K562 (cell line): ENCODE data around the gene CMIP. TPM values are rescaled to one million over a fixed set of nuclear protein-coding genes. Genes with fewer than 3 reads are reported as not detected.

Experiments used
- CCAR2 ChIP-seq: fragments of 200-400 bp; formaldehyde crosslinking; IDR thresholded peaks from 2 replicates; pipeline ENCODE4 v1.6.1; 2017; ENCODE audit warnings: mild to moderate bottlenecking, low read depth, low read length
- DACH1 ChIP-seq: fragments of 450-650 bp; IDR thresholded peaks from 2 replicates; pipeline ENCODE4 v1.6.1; 2018; ENCODE audit not compliant: partially characterized antibody
- ETS2 ChIP-seq: IDR thresholded peaks from 2 replicates; pipeline ENCODE4 v1.6.1; 2016; ENCODE audit warnings: borderline replicate concordance, missing genetic modification characterization, mild to moderate bottlenecking, moderate library complexity, missing compliant biosample characterization; ENCODE audit not compliant: poor library complexity, severe bottlenecking
- FOXA3 ChIP-seq, 2 experiments: fragments of 450-650 bp in 1 of 2; sonication (generic) in 1 of 2; formaldehyde crosslinking; IDR thresholded peaks in 1 of 2; conservative IDR thresholded peaks in 1 of 2; 2 replicates each; pipeline versions ENCODE4 v1.4.0 to v1.8.0; 2020 to 2022; ENCODE audit warnings: mild to moderate bottlenecking in 2 of 2, missing genetic modification reagents in 1 of 2
- HCFC1 ChIP-seq: IDR thresholded peaks from 2 replicates; pipeline ENCODE4 v1.6.1; 2012; ENCODE audit warnings: low read depth, low read length, improper control_type of control experiment
- HDGF ChIP-seq: fragments of 450-650 bp; IDR thresholded peaks from 2 replicates; pipeline ENCODE4 v1.6.1; 2016
- HEY1 ChIP-seq: fragments of 250-450 bp; sonication (Bioruptor Pico); IDR thresholded peaks from 2 replicates; pipeline ENCODE4 v1.5.0; 2020; ENCODE audit warnings: mild to moderate bottlenecking, moderate library complexity, borderline replicate concordance
- MECOM ChIP-seq: fragments of 250-450 bp; sonication (Bioruptor Pico); IDR thresholded peaks from 2 replicates; pipeline ENCODE4 v1.8.0; 2022; ENCODE audit warnings: inconsistent platforms
- MEF2D ChIP-seq: conservative IDR thresholded peaks from 2 replicates; pipeline ENCODE4 v1.6.1; 2016; ENCODE audit warnings: low read depth, missing genetic modification characterization, missing compliant biosample characterization
- NFE2L1 ChIP-seq: fragments of 450-650 bp; IDR thresholded peaks from 2 replicates; pipeline ENCODE4 v1.6.1; 2016; ENCODE audit warnings: missing genetic modification characterization, low read depth, mild to moderate bottlenecking, missing compliant biosample characterization, moderate library complexity, borderline replicate concordance
- PRMT5 ChIP-seq: sonication (generic); formaldehyde crosslinking; IDR thresholded peaks from 2 replicates; pipeline ENCODE4 v1.5.0; 2020; ENCODE audit warnings: missing genetic modification reagents
- RFX5 ChIP-seq: IDR thresholded peaks from 2 replicates; pipeline ENCODE4 v1.6.1; 2011; ENCODE audit warnings: low read depth, mild to moderate bottlenecking, improper control_type of control experiment, low read length
- RHOXF2B ChIP-seq: fragments of 250-450 bp; sonication (Bioruptor Pico); conservative IDR thresholded peaks from 2 replicates; pipeline ENCODE4 v1.5.1; 2021
- TBP ChIP-seq: optimal IDR thresholded peaks from 2 replicates; pipeline ENCODE3; 2011; ENCODE audit warnings: low read depth, low read length, improper control_type of control experiment
- ZNF124 ChIP-seq: sonication (generic); formaldehyde crosslinking; IDR thresholded peaks from 2 replicates; pipeline ENCODE4 v1.8.1; 2022; ENCODE audit warnings: missing genetic modification reagents
- ZNF212 ChIP-seq: fragments of 450-650 bp; formaldehyde crosslinking; IDR thresholded peaks from 2 replicates; pipeline ENCODE4 v1.4.0; 2020; ENCODE audit warnings: mild to moderate bottlenecking
- ZNF507 ChIP-seq: conservative IDR thresholded peaks from 2 replicates; pipeline ENCODE4 v1.6.1; 2017; ENCODE audit warnings: missing genetic modification characterization, missing compliant biosample characterization
- ZNF766 ChIP-seq: fragments of 200-800 bp; sonication (Bioruptor generic); conservative IDR thresholded peaks from 2 replicates; pipeline ENCODE4 v1.6.1; 2016; ENCODE audit warnings: missing genetic modification characterization, missing compliant biosample characterization
- polyA plus RNA-seq, 8 experiments: library from polyadenylated mRNA; depleted of rRNA in 4 of 8; stranded (reverse) in 5 of 8; unstranded in 3 of 8; fragments of >200 nt; fragmentation: Nextera tagmentation in 2 of 8; fragmentation: Illumina TruSeq in 1 of 8; extraction: Ambion mirVana in 2 of 8; extraction: Trizol in 1 of 8; gene quantifications; 2 replicates each; pipeline versions ENCODE4 v1.2.1 to v1.2.3, GENCODE V29; 2011 to 2014; ENCODE audit warnings: inconsistent platforms in 1 of 8, missing spikeins in 1 of 8
- total RNA-seq, 7 experiments: library from RNA; depleted of rRNA in 6 of 7; stranded (reverse); fragments of >200 nt in 6 of 7; fragmentation: Illumina TruSeq in 2 of 7; extraction: Trizol in 2 of 7; gene quantifications; 2 replicates each; pipeline versions ENCODE4 v1.2.1 to v1.2.3, GENCODE V29; 2011 to 2021; ENCODE audit warnings: low replicate concordance in 1 of 7
- TF ChIP-seq, protein P1 (sequence below): fragments of 450-650 bp; IDR thresholded peaks from 2 replicates; pipeline ENCODE4 v1.6.1; 2016; ENCODE audit warnings: low read depth

The CMIP gene
- total and polyA plus RNA-seq, 9 of the 15 experiments (the other 6 are each of a cell fraction or from before 2014, with no cell fraction given) = 0.94 to 82.5 (median 10.3) TPM

GRCh38 chr16:81495321-81496234 is 51.0 kb downstream of the CMIP start (continued):
- TF ChIP-seq, protein P1, sequence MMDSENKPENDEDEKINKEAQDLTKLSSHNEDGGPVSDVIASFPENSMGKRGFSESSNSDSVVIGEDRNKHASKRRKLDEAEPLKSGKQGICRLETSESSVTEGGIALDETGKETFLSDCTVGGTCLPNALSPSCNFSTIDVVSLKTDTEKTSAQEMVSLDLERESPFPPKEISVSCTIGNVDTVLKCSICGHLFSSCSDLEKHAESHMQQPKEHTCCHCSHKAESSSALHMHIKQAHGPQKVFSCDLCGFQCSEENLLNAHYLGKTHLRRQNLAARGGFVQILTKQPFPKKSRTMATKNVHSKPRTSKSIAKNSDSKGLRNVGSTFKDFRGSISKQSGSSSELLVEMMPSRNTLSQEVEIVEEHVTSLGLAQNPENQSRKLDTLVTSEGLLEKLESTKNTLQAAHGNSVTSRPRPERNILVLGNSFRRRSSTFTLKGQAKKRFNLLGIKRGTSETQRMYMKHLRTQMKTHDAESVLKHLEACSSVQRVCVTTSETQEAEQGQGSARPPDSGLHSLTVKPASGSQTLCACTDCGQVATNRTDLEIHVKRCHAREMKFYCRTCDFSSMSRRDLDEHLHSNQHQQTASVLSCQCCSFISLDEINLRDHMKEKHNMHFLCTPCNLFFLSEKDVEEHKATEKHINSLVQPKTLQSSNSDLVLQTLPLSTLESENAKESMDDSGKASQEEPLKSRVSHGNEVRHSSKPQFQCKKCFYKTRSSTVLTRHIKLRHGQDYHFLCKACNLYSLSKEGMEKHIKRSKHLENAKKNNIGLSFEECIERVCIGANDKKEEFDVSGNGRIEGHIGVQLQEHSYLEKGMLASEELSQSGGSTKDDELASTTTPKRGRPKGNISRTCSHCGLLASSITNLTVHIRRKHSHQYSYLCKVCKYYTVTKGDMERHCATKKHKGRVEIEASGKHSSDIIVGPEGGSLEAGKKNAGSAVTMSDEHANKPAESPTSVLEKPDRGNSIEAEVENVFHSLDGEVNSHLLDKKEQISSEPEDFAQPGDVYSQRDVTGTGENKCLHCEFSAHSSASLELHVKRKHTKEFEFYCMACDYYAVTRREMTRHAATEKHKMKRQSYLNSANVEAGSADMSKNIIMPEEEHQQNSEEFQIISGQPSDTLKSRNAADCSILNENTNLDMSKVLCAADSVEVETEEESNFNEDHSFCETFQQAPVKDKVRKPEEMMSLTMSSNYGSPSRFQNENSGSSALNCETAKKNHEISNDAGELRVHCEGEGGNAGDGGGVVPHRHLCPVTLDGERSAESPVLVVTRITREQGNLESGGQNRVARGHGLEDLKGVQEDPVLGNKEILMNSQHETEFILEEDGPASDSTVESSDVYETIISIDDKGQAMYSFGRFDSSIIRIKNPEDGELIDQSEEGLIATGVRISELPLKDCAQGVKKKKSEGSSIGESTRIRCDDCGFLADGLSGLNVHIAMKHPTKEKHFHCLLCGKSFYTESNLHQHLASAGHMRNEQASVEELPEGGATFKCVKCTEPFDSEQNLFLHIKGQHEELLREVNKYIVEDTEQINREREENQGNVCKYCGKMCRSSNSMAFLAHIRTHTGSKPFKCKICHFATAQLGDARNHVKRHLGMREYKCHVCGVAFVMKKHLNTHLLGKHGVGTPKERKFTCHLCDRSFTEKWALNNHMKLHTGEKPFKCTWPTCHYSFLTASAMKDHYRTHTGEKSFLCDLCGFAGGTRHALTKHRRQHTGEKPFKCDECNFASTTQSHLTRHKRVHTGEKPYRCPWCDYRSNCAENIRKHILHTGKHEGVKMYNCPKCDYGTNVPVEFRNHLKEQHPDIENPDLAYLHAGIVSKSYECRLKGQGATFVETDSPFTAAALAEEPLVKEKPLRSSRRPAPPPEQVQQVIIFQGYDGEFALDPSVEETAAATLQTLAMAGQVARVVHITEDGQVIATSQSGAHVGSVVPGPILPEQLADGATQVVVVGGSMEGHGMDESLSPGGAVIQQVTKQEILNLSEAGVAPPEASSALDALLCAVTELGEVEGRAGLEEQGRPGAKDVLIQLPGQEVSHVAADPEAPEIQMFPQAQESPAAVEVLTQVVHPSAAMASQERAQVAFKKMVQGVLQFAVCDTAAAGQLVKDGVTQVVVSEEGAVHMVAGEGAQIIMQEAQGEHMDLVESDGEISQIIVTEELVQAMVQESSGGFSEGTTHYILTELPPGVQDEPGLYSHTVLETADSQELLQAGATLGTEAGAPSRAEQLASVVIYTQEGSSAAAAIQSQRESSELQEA = no peak
- no peak for TF ChIP-seq ZNF507 (tag)
- TF ChIP-seq ETS2 = peak; percentile 88
- TF ChIP-seq FOXA3 (CRISPR knock-in tag; conservative IDR thresholded peaks at IDR 0.05 in 1 of 2, IDR thresholded peaks at IDR 0.05 in 1 of 2) = peak in 1 of 2 experiments; percentile 74; a peak in 2 of 4 replicates
- no peak for TF ChIP-seq PRMT5 (CRISPR knock-in tag)
- no peak for TF ChIP-seq ZNF124 (CRISPR knock-in tag)
- TF ChIP-seq HCFC1 = peak; percentile 58
- TF ChIP-seq RFX5 = no peak
- TF ChIP-seq HDGF = peak; percentile 99
- TF ChIP-seq MEF2D (tag) = peak; percentile 71
- no peak for TF ChIP-seq RHOXF2B (CRISPR knock-in tag)
- peak; percentile 96 for TF ChIP-seq MECOM (CRISPR knock-in tag)
- no peak for TF ChIP-seq ZNF212 (CRISPR knock-in tag)
- TF ChIP-seq HEY1 (CRISPR knock-in tag) = no peak
- TF ChIP-seq TBP = peak; percentile 47
- TF ChIP-seq CCAR2 = 0 out of 2 replicates have a peak, but pooled peaks have one; percentile 46
- no peak for TF ChIP-seq NFE2L1 (tag)
- peak; percentile 45 for TF ChIP-seq DACH1
- peak; percentile 80; the same call in 1 of the 2 replicates for TF ChIP-seq ZNF766 (CRISPR knock-in tag)
